Stimulated activated effector memory CD8-positive, alpha-beta T cell treated with anti-CD3 and anti-CD28 coated beads, Interleukin-12 subunit alpha, Interleukin-12 subunit beta, amount 100 ng/mL, for 72 hours (primary cell): ENCODE results near the gene GRM7.

ENCODE experiments used
- ATAC-seq: fragments of 150-1000 bp; cut with Tn5 transposase; 2 replicates; pipeline ENCODE4 v1.10.0; 2021
- DNase-seq, 2 donors: peaks; one replicate each; pipeline ENCODE4 v3.0.0; 2021 to 2022; ENCODE audit warnings: low spot score in 2 of 2
- H3K27ac Mint-ChIP-seq: one replicate; pipeline ENCODE4 v1.8.0; 2022; ENCODE audit warnings: mild to moderate bottlenecking, mixed read lengths
- H3K36me3 Mint-ChIP-seq: one replicate; pipeline ENCODE4 v1.8.0; 2022; ENCODE audit warnings: mild to moderate bottlenecking, mixed read lengths
- H3K4me1 Mint-ChIP-seq: one replicate; pipeline ENCODE4 v1.8.0; 2022; ENCODE audit warnings: mixed read lengths
- H3K4me3 Mint-ChIP-seq: one replicate; pipeline ENCODE4 v1.8.0; 2022; ENCODE audit warnings: mild to moderate bottlenecking, mixed read lengths
- H3K9me3 Mint-ChIP-seq: one replicate; pipeline ENCODE4 v1.8.0; 2022; ENCODE audit warnings: mixed read lengths

The GRM7 gene

GRCh38 chr3:7315037-7315436 is 454.1 kb downstream of the GRM7 start:
- ATAC-seq (no peak), DNase-seq (no peak)
- no peaks in the 10 kb centered on the region for H3K4me1 Mint-ChIP-seq
- no peaks in the 10 kb centered on the region for H3K36me3 Mint-ChIP-seq
- H3K9me3 Mint-ChIP-seq = peaks cover 16% of the 10 kb centered on the region
- H3K27ac Mint-ChIP-seq = no peak overlapping the region
- H3K4me3 Mint-ChIP-seq = no peak overlapping the region

GRCh38 chr3:7322957-7323669 is 462.2 kb downstream of the GRM7 start:
- no peaks in the 10 kb centered on the region for H3K4me1 Mint-ChIP-seq
- ATAC-seq (no peak), DNase-seq (no peak)
- no peaks in the 10 kb centered on the region for H3K36me3 Mint-ChIP-seq
- no peak overlapping the region for H3K4me3 Mint-ChIP-seq
- H3K9me3 Mint-ChIP-seq = peaks cover 5% of the 10 kb centered on the region
- no peak overlapping the region for H3K27ac Mint-ChIP-seq

- Mint-ChIP-seq H3K27ac (no peak overlapping the region), H3K36me3 (no peaks in the 10 kb centered on the region), H3K9me3 (peaks cover 6% of the 10 kb centered on the region), H3K4me1 (no peaks in the 10 kb centered on the region), H3K4me3 (no peak overlapping the region)
- ATAC-seq = no peak
- DNase-seq = no peak
These were observed 467.4 kb downstream of the GRM7 start for GRCh38 chr3:7328339-7328738.

GRCh38 chr3:7332696-7333095 is 471.8 kb downstream of the GRM7 start:
- no peaks in the 10 kb centered on the region for H3K4me1 Mint-ChIP-seq
- DNase-seq = no peak
- H3K36me3 Mint-ChIP-seq = no peaks in the 10 kb centered on the region
- H3K9me3 Mint-ChIP-seq = peaks cover 20% of the 10 kb centered on the region
- H3K4me3 Mint-ChIP-seq = no peak overlapping the region
- no peak for ATAC-seq
- H3K27ac Mint-ChIP-seq = no peak overlapping the region

GRCh38 chr3:7333125-7333524 is 472.2 kb downstream of the GRM7 start:
- no peak for DNase-seq

GRCh38 chr3:7340795-7341194 is 479.9 kb downstream of the GRM7 start:
- Mint-ChIP-seq H3K9me3 (peaks cover 7% of the 10 kb centered on the region), H3K36me3 (no peaks in the 10 kb centered on the region), H3K4me1 (no peaks in the 10 kb centered on the region), H3K4me3 (no peak overlapping the region), H3K27ac (no peak overlapping the region)
- DNase-seq (no peak), ATAC-seq (no peak)

More at GRCh38 chr3:7333125-7333524, 472.2 kb downstream of the GRM7 start:
- Mint-ChIP-seq H3K36me3 (no peaks in the 10 kb centered on the region), H3K9me3 (peaks cover 20% of the 10 kb centered on the region), H3K27ac (no peak overlapping the region), H3K4me1 (no peaks in the 10 kb centered on the region), H3K4me3 (no peak overlapping the region)
- no peak for ATAC-seq

- DNase-seq = no peak
These were observed 485.4 kb downstream of the GRM7 start for GRCh38 chr3:7346364-7346763.

GRCh38 chr3:7357101-7357500 is 496.2 kb downstream of the GRM7 start:
- DNase-seq (no peak), ATAC-seq (no peak)
- no peaks in the 10 kb centered on the region for H3K4me1 Mint-ChIP-seq
- H3K4me3 Mint-ChIP-seq = no peak overlapping the region
- peaks cover 3% of the 10 kb centered on the region for H3K9me3 Mint-ChIP-seq
- H3K27ac Mint-ChIP-seq = no peak overlapping the region
- H3K36me3 Mint-ChIP-seq = no peaks in the 10 kb centered on the region

More at GRCh38 chr3:7346364-7346763, 485.4 kb downstream of the GRM7 start:
- H3K27ac Mint-ChIP-seq = no peak overlapping the region
- H3K4me1 Mint-ChIP-seq = no peaks in the 10 kb centered on the region
- H3K9me3 Mint-ChIP-seq = peaks cover 3% of the 10 kb centered on the region
- H3K4me3 Mint-ChIP-seq = no peak overlapping the region
- no peaks in the 10 kb centered on the region for H3K36me3 Mint-ChIP-seq
- no peak for ATAC-seq

- Mint-ChIP-seq H3K4me3 (no peak overlapping the region), H3K27ac (no peak overlapping the region), H3K9me3 (peaks cover 7% of the 10 kb centered on the region), H3K4me1 (no peaks in the 10 kb centered on the region), H3K36me3 (no peaks in the 10 kb centered on the region)
- ATAC-seq = no peak
- DNase-seq = no peak
These were observed 507.1 kb downstream of the GRM7 start for GRCh38 chr3:7367968-7368367.

GRCh38 chr3:7368597-7368996 is 507.7 kb downstream of the GRM7 start:
- Mint-ChIP-seq H3K36me3 (no peaks in the 10 kb centered on the region), H3K4me3 (no peak overlapping the region), H3K4me1 (no peaks in the 10 kb centered on the region), H3K9me3 (peaks cover 7% of the 10 kb centered on the region), H3K27ac (no peak overlapping the region)
- DNase-seq = no peak
- ATAC-seq = no peak

- H3K36me3 Mint-ChIP-seq = no peaks in the 10 kb centered on the region
These were observed 511.0 kb downstream of the GRM7 start for GRCh38 chr3:7371693-7372572.

GRCh38 chr3:7377103-7377502 is 516.2 kb downstream of the GRM7 start:
- no peak for DNase-seq
- H3K9me3 Mint-ChIP-seq = peaks cover 12% of the 10 kb centered on the region
- ATAC-seq = no peak
- H3K27ac Mint-ChIP-seq = no peak overlapping the region
- no peak overlapping the region for H3K4me3 Mint-ChIP-seq
- H3K36me3 Mint-ChIP-seq = no peaks in the 10 kb centered on the region
- H3K4me1 Mint-ChIP-seq = no peaks in the 10 kb centered on the region

More at GRCh38 chr3:7371693-7372572, 511.0 kb downstream of the GRM7 start:
- Mint-ChIP-seq H3K4me1 (no peaks in the 10 kb centered on the region), H3K4me3 (no peak overlapping the region), H3K27ac (no peak overlapping the region), H3K9me3 (peaks cover 11% of the 10 kb centered on the region)
- ATAC-seq (no peak), DNase-seq (no peak)

- ATAC-seq (no peak), DNase-seq (no peak)
- H3K27ac Mint-ChIP-seq = no peak overlapping the region
- H3K4me1 Mint-ChIP-seq = no peaks in the 10 kb centered on the region
- no peak overlapping the region for H3K4me3 Mint-ChIP-seq
- no peaks in the 10 kb centered on the region for H3K36me3 Mint-ChIP-seq
- H3K9me3 Mint-ChIP-seq = peaks cover 7% of the 10 kb centered on the region
These were observed 520.8 kb downstream of the GRM7 start for GRCh38 chr3:7381741-7382140.

- peaks cover 6% of the 10 kb centered on the region for H3K9me3 Mint-ChIP-seq
- H3K4me3 Mint-ChIP-seq = no peak overlapping the region
- no peaks in the 10 kb centered on the region for H3K4me1 Mint-ChIP-seq
- no peak overlapping the region for H3K27ac Mint-ChIP-seq
- ATAC-seq (no peak), DNase-seq (no peak)
- H3K36me3 Mint-ChIP-seq = no peaks in the 10 kb centered on the region
These were observed 521.5 kb downstream of the GRM7 start for GRCh38 chr3:7382293-7383010.

GRCh38 chr3:7385635-7386034 is 524.7 kb downstream of the GRM7 start:
- ATAC-seq = no peak
- H3K9me3 Mint-ChIP-seq = peaks cover 14% of the 10 kb centered on the region
- H3K27ac Mint-ChIP-seq = no peak overlapping the region
- H3K4me1 Mint-ChIP-seq = no peaks in the 10 kb centered on the region
- H3K4me3 Mint-ChIP-seq = no peak overlapping the region
- H3K36me3 Mint-ChIP-seq = no peaks in the 10 kb centered on the region
- DNase-seq = no peak
